Transverse colon (tissue), 3 donors: ENCODE measurements around the gene OR51B6.

Experiments used
- CTCF ChIP-seq, 5 experiments: fragments of 200-600 bp in 3 of 5; fragments of 450-650 bp in 2 of 5; sonication (generic) in 3 of 5; IDR thresholded peaks; 1 replicate in 2 of 5; 2 replicates in 3 of 5; pipeline ENCODE4 v1.5.1; 2016 to 2017; ENCODE audit warnings: antibody characterized with exemption in 5 of 5, inconsistent platforms in 3 of 5, mild to moderate bottlenecking in 2 of 5, moderate library complexity in 1 of 5
- POLR2A ChIP-seq: fragments of 450-650 bp; IDR thresholded peaks from one replicate; pipeline ENCODE4 v1.6.1; 2016; ENCODE audit warnings: antibody characterized with exemption, mild to moderate bottlenecking, moderate library complexity

- TF ChIP-seq POLR2A (no peak), CTCF (IDR thresholded peaks at IDR 0.05) (no peak)
Measured at GRCh38 chr11:5310423-5310822, 40.9 kb upstream of the OR51B6 start.
